GM13976 (cell line): ENCODE measurements around the gene ARL4D.

Source experiments
- DNase-seq: peaks from one replicate; pipeline ENCODE4 v3.0.0; 2012; ENCODE audit warnings: low spot score
- in situ Hi-C: fragments of 300-500 bp; cut with MboI; formaldehyde crosslinking; loops from one replicate; pipeline ENCODE4 v1.12.0; 2022; ENCODE audit warnings: low sequenced_read_pairs, mixed read lengths, inconsistent platforms; ENCODE audit not compliant: unreplicated experiment
- TF ChIP-seq, protein P1 (sequence below): IDR thresholded peaks from 2 replicates; pipeline ENCODE4 v1.5.1; 2012; ENCODE audit warnings: borderline replicate concordance, mild to moderate bottlenecking; ENCODE audit not compliant: insufficient read depth; ENCODE audit errors: extremely low read depth, missing control alignments, control extremely low read depth

ARL4D gene

DNA sequence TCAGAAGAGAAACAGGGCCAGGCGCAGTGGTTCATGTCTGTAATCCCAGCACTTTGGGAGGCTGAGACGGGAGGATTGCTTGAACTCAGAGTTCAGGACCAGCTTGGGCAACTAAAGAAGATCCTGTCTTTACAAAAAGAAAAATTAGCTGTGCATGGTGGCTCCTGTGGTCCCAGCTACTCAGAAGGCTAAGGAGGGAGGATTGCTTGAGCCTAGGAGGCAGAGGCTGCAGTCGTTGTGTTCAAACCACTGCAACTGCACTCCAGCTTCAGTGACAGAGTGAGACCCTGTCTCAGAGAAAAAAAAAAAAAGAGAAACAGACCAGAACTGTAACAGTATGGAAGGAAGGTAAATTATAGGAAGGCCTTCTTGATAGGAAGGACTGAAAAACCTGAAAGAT, 10.3 kb downstream of the ARL4D start:
- no peak for DNase-seq
- TF ChIP-seq, protein P1, sequence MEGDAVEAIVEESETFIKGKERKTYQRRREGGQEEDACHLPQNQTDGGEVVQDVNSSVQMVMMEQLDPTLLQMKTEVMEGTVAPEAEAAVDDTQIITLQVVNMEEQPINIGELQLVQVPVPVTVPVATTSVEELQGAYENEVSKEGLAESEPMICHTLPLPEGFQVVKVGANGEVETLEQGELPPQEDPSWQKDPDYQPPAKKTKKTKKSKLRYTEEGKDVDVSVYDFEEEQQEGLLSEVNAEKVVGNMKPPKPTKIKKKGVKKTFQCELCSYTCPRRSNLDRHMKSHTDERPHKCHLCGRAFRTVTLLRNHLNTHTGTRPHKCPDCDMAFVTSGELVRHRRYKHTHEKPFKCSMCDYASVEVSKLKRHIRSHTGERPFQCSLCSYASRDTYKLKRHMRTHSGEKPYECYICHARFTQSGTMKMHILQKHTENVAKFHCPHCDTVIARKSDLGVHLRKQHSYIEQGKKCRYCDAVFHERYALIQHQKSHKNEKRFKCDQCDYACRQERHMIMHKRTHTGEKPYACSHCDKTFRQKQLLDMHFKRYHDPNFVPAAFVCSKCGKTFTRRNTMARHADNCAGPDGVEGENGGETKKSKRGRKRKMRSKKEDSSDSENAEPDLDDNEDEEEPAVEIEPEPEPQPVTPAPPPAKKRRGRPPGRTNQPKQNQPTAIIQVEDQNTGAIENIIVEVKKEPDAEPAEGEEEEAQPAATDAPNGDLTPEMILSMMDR: no peak
- in situ Hi-C loops: no loop called here

DNA sequence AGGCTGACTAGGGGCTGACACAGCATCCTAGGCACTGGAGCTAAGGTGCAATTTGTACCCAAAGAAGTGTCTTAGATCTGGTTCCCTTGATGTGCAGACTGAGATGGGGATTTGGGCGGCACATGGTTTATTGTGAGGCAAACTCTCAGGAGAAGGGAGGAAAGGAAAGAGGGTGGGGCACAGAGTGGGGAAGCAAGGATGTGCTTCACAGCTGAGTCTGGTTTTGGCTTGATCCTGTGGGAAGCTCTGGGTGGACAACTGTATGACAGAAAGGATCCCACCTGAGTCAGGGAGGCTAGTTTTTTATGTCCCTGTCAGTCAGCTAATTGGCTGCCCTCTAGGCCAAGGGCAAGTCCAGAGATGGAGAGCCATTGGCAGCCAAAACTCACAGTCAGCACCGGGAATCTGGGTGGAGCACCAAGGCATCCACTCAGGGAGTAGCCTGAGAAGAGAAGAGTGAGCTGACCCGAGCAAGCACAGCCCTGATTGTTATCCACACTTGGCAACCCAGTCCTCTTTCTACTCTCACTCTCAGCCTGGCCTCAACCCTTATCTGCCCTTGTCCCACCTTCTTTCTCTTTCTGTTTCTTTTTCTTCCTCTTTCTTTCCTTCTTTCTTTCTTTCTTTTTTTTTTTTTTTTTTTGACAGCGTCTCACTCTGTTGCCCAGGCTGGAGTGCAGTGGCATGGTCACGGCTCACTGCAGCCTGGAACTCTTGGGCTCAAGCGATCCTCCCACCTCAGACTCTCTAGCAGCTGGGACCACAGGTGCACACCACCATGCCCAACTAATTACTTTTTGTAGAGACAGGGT, 12.0 kb downstream of the ARL4D start:
- DNase-seq: no peak
- TF ChIP-seq, protein P1: no peak
- in situ Hi-C loops: no loop called here

DNA sequence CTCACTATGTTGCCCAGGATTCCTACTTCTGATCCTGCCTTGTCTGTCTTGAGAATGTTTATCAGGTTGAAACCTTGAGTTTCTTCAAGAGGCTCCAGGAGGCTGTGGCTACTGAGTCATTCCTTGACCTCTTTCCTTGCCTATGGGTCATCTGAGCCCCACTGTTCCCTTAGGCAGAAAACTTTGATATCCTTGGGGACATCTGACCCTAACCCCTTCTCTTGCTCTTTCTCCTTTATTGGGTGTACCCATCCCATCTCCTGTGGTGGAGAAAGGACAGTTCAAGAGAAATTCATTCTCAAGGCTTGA, 12.5 kb downstream of the ARL4D start:
- TF ChIP-seq, protein P1: no peak
- in situ Hi-C loops: no loop called here
- DNase-seq: no peak

DNA sequence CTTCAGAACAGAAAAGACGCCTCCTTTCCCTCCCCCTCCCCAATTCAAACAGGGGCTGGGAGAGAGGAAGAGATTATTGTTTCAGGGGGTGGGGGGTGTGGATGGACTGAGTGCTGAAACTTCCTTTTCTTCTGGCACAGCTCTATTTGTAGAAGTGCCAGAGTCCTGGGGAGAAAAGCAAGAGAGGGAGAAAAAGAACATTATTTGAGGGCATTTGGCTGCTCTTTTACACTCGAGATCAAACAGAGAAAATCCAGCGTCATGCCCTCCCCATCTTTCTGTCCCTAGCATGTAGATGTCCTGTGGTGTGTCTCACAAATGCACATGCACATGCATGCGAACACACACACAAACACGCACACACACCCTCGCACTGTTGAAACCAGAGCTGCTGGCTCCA, 13.0 kb downstream of the ARL4D start:
- DNase-seq: no peak
- TF ChIP-seq, protein P1: no peak
- in situ Hi-C loops: no loop called here

DNA sequence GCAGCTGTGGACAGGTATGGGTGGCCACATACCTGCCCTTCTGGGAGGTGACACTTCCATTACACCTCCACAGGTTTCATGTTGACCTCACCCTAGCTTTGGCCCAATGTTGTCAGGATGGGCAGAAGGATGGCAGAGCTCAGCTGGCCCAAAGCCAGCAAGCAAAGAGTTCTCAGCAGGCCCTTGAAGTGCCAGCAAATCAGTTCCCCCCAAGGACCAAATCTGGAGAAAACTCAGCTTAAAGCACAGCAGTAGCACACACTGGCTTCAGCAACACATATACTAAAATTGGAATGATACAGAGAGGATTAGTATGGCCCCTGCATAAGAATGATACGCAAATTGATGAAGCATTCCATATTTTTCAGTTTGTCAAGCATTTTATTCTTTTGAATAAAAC, 13.4 kb downstream of the ARL4D start:
- in situ Hi-C loops: no loop called here
- TF ChIP-seq, protein P1: no peak
- no peak for DNase-seq

DNA sequence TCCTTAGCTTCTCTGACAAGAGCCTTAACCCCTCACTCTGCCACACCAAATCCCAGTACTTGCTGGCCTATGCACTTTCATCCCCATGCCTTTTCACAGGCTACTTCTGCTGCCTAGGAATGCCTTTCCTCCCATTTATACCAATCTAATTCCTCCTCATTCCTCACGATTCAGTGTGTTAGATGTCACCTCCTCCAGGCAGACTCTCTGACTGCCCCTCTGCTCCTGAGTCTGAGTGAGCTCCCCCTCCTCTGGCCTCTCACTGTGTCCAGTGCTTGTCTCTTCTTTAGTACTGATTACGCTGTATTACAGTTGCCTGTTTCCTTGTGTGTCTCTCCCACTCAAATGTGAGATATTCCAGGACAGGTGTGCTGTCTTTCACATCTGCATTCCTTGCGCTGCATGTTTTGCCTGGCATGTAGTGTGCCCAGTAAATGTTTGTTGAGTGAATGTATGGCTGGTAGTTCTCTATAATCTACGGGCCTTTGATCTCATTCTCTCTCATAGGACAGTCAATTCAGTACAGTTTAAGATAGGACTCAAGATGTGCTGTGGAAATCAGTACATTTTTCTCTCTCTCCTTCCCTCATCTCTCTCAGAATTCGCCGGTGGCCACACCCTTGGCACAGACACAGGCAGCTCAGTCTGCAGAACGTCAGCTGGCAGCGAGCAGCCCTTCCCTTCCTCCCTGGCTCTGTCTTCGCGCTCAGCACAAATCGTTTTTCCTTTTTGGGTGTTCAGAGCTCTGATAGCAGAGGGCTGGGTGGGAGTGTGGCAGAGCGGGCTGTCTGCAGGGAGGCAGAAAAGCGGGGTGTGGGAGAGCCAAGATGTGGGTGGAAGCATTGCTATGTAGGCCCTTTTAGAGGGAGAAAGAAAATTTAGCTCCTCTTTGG, 18.5 kb downstream of the ARL4D start:
- in situ Hi-C loops: no loop called here
- TF ChIP-seq, protein P1: no peak
- no peak for DNase-seq
